ENCODE data around the gene PDYN.

PDYN gene

DNA sequence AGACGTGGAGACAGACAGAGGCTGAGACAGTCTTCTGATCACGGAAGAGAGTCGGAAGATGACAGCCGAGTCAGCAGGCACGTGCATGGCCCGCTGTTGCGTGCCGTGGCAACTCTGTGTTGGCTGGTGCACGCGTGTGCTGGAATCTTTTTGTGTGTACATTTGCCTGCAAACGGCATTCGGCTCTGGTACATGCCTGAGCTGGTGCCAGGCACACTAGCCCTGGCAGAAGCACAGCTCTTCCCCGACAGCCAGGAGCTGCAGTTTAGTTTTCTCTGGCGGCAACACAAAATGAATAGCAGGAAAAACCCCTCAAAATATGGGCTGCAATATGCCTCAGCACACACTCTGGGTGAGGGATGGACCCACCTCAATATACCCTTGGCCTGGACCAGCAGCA lies 769 bp upstream of the PDYN start:
- no peak for DNase-seq (ENCODE audit: low read depth)

DNA sequence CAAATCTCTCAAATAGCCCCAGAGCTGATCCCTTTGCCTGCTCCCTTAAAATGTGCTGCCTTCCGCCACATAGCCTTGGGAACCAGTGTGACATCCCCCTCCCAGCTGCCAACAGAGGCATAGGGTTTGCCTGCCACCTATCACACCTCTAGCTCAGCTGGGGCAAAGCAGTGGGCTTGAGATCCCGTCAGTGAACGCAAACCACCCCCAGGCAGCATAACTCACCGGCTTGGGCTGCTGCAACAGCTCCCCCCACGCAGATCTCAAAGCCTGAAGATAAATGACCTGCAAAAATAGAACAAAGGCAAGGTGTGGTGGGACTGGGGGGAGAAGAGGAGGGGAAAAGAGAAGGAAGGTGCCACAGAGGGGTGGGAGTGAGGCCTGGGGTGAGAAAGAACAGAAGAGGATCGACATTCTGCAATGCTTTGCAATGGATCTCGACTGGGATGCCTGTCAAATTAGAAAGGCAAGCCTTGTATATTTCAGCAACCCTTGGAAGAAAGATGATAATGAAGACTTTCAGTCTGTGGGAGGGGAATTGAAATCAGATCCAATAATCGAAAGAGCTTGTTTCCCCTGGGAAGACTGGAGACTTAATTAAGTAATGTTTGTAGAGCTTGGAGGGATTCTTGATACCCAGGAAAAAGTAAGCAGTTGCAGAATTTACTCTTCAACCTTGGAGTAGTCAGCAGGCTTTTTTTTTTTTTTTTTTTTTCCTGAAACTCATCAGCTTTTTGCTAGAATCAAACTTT lies 1.3 kb downstream of the PDYN start:
- no peak for DNase-seq (ENCODE audit: low read depth)

DNA sequence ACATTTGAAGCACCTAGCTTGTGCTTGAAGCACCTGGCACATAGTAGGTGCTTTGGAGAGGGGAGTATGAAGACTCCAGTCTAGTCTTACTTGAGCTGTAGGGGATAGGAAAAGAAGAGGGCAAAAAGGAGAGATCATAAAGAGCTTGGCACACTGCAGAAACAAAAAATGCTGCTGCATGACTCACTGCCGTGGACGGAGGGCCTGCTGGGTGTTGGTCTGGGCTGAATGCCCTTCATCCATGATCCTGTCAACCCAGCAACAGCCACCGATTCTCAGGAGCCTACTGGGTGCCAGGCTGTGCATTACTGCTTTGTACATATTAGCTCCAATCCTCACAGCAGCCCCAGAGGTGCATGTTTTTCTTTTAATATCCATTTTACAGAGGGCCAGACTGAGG lies 6.0 kb downstream of the PDYN start:
- DNase-seq (ENCODE audit: low read depth): no peak

DNA sequence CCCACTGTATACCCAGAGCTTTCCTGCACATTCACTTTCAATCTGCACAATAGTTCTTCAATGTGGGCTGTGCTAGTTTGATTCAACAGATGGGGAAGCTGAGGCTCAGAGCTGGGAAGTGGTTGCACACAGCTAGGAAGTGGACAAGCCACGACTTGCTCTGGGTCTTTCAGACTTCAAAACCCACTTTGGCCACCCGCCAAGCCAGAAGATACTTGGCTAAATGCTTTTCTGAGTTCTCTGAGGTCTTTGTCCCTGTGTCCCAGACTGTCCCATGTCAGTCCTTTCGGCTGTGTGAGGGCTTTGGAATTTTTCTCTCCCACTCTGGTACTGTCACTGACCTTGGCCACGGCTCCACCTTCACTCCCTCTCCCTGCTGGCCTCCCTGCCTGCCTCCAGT lies 10.6 kb downstream of the PDYN start:
- DNase-seq (ENCODE audit: low read depth): no peak

DNA sequence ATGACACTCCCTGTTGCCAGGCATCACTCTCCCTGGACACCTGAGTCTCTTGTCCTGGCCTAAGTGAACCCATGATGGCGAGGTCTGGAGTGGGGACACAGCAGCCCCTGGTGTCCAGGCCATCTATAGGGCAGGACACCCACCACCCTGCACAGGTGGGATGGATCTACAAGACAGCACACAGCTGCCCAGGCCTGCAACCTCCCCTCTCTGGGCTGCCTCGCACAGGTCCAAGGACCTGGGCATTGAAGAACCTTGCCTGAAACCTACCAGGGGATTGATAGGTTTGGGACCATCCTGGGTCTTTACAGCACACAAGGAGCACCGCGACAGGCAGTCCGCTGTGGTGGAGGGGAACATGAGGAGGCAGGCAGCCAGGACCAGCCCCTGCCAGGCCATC lies 11.2 kb downstream of the PDYN start:
- DNase-seq (ENCODE audit: low read depth): no peak

DNA sequence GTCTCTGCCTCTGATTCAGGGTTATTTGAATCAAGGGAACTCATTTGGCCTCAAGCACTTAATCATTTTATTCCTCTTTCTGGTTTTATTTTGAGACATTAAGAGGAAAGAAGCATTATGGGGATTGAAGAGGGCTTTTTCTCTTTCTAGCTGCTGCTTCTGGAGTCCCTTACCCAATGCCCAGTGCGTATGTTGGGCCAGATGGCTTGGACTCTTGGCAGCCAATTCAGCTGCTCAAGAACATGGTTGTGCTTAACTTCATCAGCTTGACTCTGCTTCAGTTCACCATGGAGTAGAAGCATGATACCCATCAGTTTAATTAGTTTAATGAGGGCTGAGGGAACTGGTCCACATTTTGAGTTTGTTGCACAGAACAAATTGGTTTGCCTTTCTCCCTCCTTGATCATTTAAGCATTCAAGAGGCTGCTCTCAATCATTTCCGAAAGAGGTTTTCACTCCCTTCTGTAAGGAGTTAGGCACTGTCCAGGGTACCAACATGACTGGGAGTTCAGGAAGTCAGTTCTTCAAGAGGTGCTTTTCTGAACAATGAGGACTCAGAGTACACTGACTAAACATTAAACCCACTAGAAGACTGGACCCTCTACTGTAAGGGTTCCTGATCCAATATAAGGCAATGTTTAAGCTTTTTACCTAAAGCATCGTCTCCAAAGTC lies 14.6 kb downstream of the PDYN start:
- no peak for DNase-seq (ENCODE audit: low read depth)

- DNase-seq (ENCODE audit: low read depth): no peak
Observed at GRCh38 chr20:1975291-1975690, 18.6 kb downstream of the PDYN start.

- no peak for DNase-seq (ENCODE audit: low read depth)
Observed at GRCh38 chr20:1973601-1974440, 20.0 kb downstream of the PDYN start.

- no peak for DNase-seq (ENCODE audit: low read depth)
Observed at GRCh38 chr20:1971893-1972586, 21.8 kb downstream of the PDYN start.

GRCh38 chr20:1968964-1969363 lies 24.9 kb downstream of the PDYN start:
- DNase-seq (ENCODE audit: low read depth): no peak

GRCh38 chr20:1965520-1966351 lies 28.1 kb downstream of the PDYN start:
- DNase-seq (ENCODE audit: low read depth): peak; percentile 81

DNA sequence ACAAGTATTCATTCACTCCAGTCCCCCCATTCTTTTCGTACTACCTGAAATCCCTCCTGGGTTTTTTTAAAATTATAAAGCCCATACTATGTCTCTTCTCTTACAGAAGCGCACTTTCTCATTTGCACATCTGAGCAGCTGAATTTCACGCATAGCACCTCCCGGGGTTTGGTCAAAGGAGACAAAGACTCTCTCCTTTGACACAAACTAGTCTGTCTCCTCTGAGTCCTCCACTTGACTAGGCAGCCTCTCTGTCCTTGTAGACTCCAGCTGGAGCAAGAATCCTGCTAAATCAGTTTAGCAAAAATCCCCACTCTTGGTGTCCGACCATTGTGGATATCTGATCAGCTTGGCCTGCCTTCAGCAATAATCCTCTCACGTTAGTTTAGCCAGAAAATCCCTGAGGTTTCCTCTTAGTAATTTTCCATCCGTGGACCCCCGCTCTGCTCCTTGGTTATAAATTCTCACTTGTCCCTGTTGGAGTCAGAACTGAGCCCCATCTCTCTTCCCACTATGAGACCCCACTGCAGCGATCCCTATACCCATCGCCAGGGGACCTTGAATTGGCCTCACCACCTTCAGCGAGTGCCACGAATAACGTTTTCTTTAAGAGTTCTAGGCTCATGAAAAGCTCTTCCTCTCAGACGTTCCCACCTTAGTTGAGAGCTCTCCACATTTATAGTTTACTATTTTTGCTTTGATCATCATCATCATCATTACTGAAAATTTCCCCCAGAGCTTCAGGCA lies 29.0 kb downstream of the PDYN start:
- DNase-seq (ENCODE audit: low read depth): no peak

DNA sequence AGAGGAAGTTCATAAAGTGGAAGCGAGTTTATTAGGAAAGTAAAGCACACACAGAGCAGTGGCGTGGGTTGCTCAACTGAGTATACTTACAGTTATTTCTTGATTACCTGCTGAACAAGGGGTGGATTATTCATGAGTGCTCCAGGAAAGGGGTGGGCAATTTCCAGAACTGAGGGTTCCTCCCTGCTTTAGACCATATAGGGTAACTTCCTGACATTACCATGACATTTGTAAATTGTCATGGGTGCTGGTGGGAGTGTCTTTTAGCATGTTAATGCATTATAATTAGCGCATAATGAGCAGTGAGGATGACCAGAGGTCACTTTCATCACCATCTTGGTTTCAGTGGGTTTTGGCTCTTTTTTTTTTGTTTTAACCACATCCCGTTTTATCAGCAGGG lies 29.8 kb downstream of the PDYN start:
- no peak for DNase-seq (ENCODE audit: low read depth)

DNA sequence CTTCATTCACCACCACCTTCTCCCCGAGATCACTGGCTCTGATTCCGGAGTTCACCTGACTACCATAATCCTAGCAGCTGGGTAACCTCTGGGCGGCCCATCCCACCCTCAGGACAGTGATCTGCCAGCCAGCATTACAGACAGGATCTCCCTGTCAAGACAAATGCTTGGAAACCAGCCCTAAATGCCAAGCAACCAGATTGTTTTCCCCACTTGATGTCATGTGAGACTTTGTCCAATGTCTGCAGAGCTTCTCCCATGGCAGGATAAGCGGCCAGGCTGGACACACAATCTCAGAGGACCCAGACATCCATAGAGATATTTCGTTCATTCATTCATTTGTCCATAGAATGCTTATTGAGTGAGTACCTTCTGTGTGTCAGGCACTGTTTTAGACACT lies 32.5 kb downstream of the PDYN start:
- no peak for DNase-seq (ENCODE audit: low read depth)

GRCh38 chr20:1959156-1959555 lies 34.7 kb downstream of the PDYN start:
- no peak for DNase-seq (ENCODE audit: low read depth)

DNA sequence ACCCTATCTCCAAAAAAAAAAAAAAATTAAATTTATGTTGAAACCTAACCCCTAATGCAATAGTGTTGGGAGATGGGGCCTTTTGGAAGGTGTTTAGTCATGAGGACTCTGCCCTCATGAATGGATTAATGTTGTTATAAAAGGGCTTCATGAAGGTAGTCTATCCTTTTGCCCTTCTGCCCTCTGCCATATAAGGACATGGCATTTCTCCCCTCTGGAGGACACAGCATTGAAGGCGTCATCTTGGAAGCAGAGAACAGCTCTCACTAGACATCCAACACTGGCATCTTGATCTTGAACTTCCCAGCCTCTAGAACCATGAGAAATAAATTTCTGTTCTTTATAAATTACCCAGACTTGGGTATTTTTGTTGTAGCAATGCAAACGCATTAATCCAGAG lies 35.4 kb downstream of the PDYN start:
- DNase-seq (ENCODE audit: low read depth): no peak

- no peak for DNase-seq (ENCODE audit: low read depth)
Observed at GRCh38 chr20:1955217-1955616, 38.6 kb downstream of the PDYN start.

- no peak for DNase-seq (ENCODE audit: low read depth)
Observed at GRCh38 chr20:1953621-1954020, 40.2 kb downstream of the PDYN start.

DNA sequence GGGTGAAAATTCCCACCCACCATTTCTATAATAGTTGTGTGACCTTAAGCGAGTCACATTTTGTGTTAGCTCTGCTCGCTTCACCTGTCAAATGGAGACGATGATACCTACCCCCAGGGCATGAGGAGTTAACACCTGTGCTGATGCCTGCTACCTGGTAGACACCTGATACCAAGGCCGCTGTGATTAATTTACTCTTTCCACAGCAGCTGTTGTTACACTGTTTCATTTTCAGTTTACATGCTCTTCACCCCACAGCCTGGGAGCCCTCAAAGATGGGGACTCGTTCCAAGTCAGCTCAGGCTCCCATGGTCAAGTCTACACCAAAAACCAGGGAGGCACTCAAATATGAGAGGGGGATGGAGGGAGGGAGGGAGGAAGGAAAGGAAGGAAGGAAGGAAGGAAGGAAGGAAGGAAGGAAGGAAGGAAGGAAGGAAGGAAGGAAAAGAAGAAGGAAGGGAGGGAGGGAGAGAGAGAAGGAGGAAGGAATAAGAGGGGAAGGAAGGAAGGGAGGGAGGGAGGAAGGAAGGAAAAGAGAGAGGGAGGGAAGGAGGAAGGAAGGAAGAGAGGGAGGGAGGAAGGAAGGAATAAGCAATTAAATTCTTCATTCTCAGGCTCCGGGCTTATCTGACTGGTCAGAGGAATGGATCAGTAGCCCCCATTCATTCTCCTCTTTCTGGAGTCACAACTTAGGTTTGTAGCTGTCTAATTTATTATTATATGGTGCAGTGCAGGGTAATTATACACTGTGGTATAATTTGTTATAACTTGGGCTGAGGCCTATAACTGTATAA lies 40.9 kb downstream of the PDYN start:
- no peak for DNase-seq (ENCODE audit: low read depth)

Data from activated T-cell treated with anti-CD3 and anti-CD28 coated beads for 48 hours (primary cell).